K562 (cell line): ENCODE data around the gene SEMA6C. TPM values are rescaled to one million over a fixed set of nuclear protein-coding genes. Genes with fewer than 3 reads are reported as not detected.
A peak's percentile ranks its signal among the peaks of the same experiment; 100 is the strongest.

Source experiments
- CREB5 ChIP-seq: fragments of 250-450 bp; sonication (Bioruptor Pico); IDR thresholded peaks from 2 replicates; pipeline ENCODE4 v1.5.0; 2020; ENCODE audit warnings: mild to moderate bottlenecking
- HDAC8 ChIP-seq: fragments of 450-650 bp; IDR thresholded peaks from 2 replicates; pipeline ENCODE4 v1.6.1; 2016; ENCODE audit warnings: mild to moderate bottlenecking, missing genetic modification characterization, moderate library complexity, missing compliant biosample characterization
- HMG20B ChIP-seq: fragments of 250-450 bp; sonication (Bioruptor Pico); IDR thresholded peaks from 2 replicates; pipeline ENCODE4 v1.5.0; 2021; ENCODE audit warnings: mild to moderate bottlenecking
- HOMEZ ChIP-seq: fragments of 250-450 bp; sonication (Bioruptor Pico); IDR thresholded peaks from 2 replicates; pipeline ENCODE4 v1.4.0; 2020; ENCODE audit warnings: mild to moderate bottlenecking, moderate library complexity
- ID3 ChIP-seq, 2 experiments: fragments of 250-450 bp in 1 of 2; fragments of 450-650 bp in 1 of 2; sonication (Bioruptor Pico) in 1 of 2; IDR thresholded peaks; 2 replicates each; pipeline versions ENCODE4 v1.6.1 to v1.8.0; 2016 to 2021; ENCODE audit warnings: mild to moderate bottlenecking in 2 of 2, moderate library complexity in 2 of 2, missing compliant biosample characterization in 1 of 2, missing genetic modification characterization in 1 of 2
- MNT ChIP-seq, 2 experiments: fragments of 450-650 bp; conservative IDR thresholded peaks; 2 replicates each; pipeline ENCODE4 v1.6.1; 2017; ENCODE audit warnings: mild to moderate bottlenecking in 2 of 2, moderate library complexity in 2 of 2
- MYC ChIP-seq, 2 experiments: fragments of 250-450 bp in 1 of 2; sonication (Bioruptor Pico) in 1 of 2; IDR thresholded peaks; 2 replicates each; pipeline versions ENCODE4 v1.5.1 to v1.6.1; 2012 to 2021; ENCODE audit warnings: low read depth in 2 of 2, borderline replicate concordance in 1 of 2, improper control_type of control experiment in 1 of 2, low read length in 1 of 2, mild to moderate bottlenecking in 1 of 2, moderate library complexity in 1 of 2
- NFYB ChIP-seq: IDR thresholded peaks from 2 replicates; pipeline ENCODE4 v1.6.1; 2011; ENCODE audit warnings: mild to moderate bottlenecking, moderate library complexity; ENCODE audit not compliant: insufficient read length; ENCODE audit errors: extremely low read depth
- NR2C2 ChIP-seq, 2 experiments: fragments of 200-800 bp in 1 of 2; sonication (Bioruptor generic) in 1 of 2; sonication (generic) in 1 of 2; formaldehyde crosslinking in 1 of 2; IDR thresholded peaks; 2 replicates each; pipeline versions ENCODE4 v1.6.1 to v1.8.0; 2016 to 2022; ENCODE audit warnings: mild to moderate bottlenecking in 1 of 2, missing compliant biosample characterization in 1 of 2, missing genetic modification characterization in 1 of 2, missing genetic modification reagents in 1 of 2
- PHF21A ChIP-seq: fragments of 450-650 bp; IDR thresholded peaks from 2 replicates; pipeline ENCODE4 v1.6.1; 2017; ENCODE audit warnings: low read depth, borderline replicate concordance
- RBFOX2 ChIP-seq: fragments of 200-400 bp; formaldehyde crosslinking; IDR thresholded peaks from 2 replicates; pipeline ENCODE4 v1.6.1; 2017; ENCODE audit warnings: low read depth, mild to moderate bottlenecking, low read length, moderate library complexity
- RBM15 ChIP-seq: fragments of 200-400 bp; formaldehyde crosslinking; IDR thresholded peaks from 2 replicates; pipeline ENCODE4 v1.6.1; 2018; ENCODE audit warnings: mild to moderate bottlenecking, low read length, moderate library complexity; ENCODE audit not compliant: insufficient read depth
- SMARCC2 ChIP-seq: fragments of 450-650 bp; IDR thresholded peaks from 2 replicates; pipeline ENCODE4 v1.6.1; 2017; ENCODE audit warnings: antibody characterized with exemption, moderate library complexity, mild to moderate bottlenecking, low read depth
- SMC3 ChIP-seq: conservative IDR thresholded peaks from 2 replicates; pipeline ENCODE4 v1.6.1; 2011; ENCODE audit warnings: low read depth, low read length, improper control_type of control experiment; ENCODE audit not compliant: insufficient read depth
- ZBTB17 ChIP-seq: fragments of 450-650 bp; formaldehyde crosslinking; IDR thresholded peaks from 2 replicates; pipeline ENCODE4 v1.4.0; 2020; ENCODE audit warnings: mild to moderate bottlenecking
- ZNF398 ChIP-seq: fragments of 250-450 bp; sonication (Bioruptor Pico); IDR thresholded peaks from 2 replicates; pipeline ENCODE4 v1.8.0; 2021; ENCODE audit warnings: moderate library complexity, mild to moderate bottlenecking, inconsistent platforms
- ZNF707 ChIP-seq: fragments of 250-450 bp; sonication (Bioruptor Pico); conservative IDR thresholded peaks from 2 replicates; pipeline ENCODE4 v1.8.0; 2022; ENCODE audit warnings: inconsistent platforms, mild to moderate bottlenecking, moderate library complexity
- ZNF77 ChIP-seq: fragments of 250-450 bp; sonication (Bioruptor Pico); IDR thresholded peaks from 2 replicates; pipeline ENCODE4 v1.5.0; 2020
- ZZZ3 ChIP-seq: fragments of 450-650 bp; IDR thresholded peaks from 2 replicates; pipeline ENCODE4 v1.6.1; 2016; ENCODE audit warnings: antibody characterized with exemption, mild to moderate bottlenecking, moderate library complexity
- polyA plus RNA-seq, 8 experiments: library from polyadenylated mRNA; depleted of rRNA in 4 of 8; stranded (reverse) in 5 of 8; unstranded in 3 of 8; fragments of >200 nt; fragmentation: Nextera tagmentation in 2 of 8; fragmentation: Illumina TruSeq in 1 of 8; extraction: Ambion mirVana in 2 of 8; extraction: Trizol in 1 of 8; gene quantifications; 2 replicates each; pipeline versions ENCODE4 v1.2.1 to v1.2.3, GENCODE V29; 2011 to 2014; ENCODE audit warnings: inconsistent platforms in 1 of 8, missing spikeins in 1 of 8
- total RNA-seq, 7 experiments: library from RNA; depleted of rRNA in 6 of 7; stranded (reverse); fragments of >200 nt in 6 of 7; fragmentation: Illumina TruSeq in 2 of 7; extraction: Trizol in 2 of 7; gene quantifications; 2 replicates each; pipeline versions ENCODE4 v1.2.1 to v1.2.3, GENCODE V29; 2011 to 2021; ENCODE audit warnings: low replicate concordance in 1 of 7

The SEMA6C gene
- total and polyA plus RNA-seq, 9 of the 15 experiments (the other 6 are each of a cell fraction or from before 2014, with no cell fraction given) = 0.03 to 4.6 (median 0.95) TPM

GRCh38 chr1:151165738-151166504 is 19.5 kb upstream of the SEMA6C start, which contains the start of the genes LYSMD1 and SCNM1 (continued):
- TF ChIP-seq HOMEZ (CRISPR knock-in tag) (no peak), HMG20B (CRISPR knock-in tag) (no peak), ZNF77 (CRISPR knock-in tag) (no peak), ZBTB17 (peak; percentile 84), MNT (conservative IDR thresholded peaks at IDR 0.05) (peak; percentile 83 to 92), PHF21A (no peak), RBM15 (no peak), RBFOX2 (peak; percentile 72), SMARCC2 (no peak), CREB5 (CRISPR knock-in tag) (no peak), SMC3 (no peak; the same call in 1 of the 2 replicates), ZNF398 (no peak), NFYB (no peak), NR2C2 (CRISPR knock-in tag; IDR thresholded peaks at IDR 0.05) (peak; percentile 93), NR2C2 (tag; IDR thresholded peaks at IDR 0.05) (peak; percentile 99), MYC (IDR thresholded peaks at IDR 0.05; ENCODE audit: low read depth, low read length) (peak; percentile 54; the same call in 1 of the 2 replicates), MYC (CRISPR knock-in tag; IDR thresholded peaks at IDR 0.05; ENCODE audit: borderline replicate concordance, low read depth) (no peak), ZZZ3 (peak; percentile 77), ZNF707 (no peak), HDAC8 (tag) (no peak), ID3 (CRISPR knock-in tag; IDR thresholded peaks at IDR 0.05) (no peak), ID3 (tag; IDR thresholded peaks at IDR 0.05) (peak; percentile 75)
